GM18870 (cell line): Measurements from ENCODE around the gene TPX2.
"Not testable (repeated sequence)": the region's sequence is repeated elsewhere in the genome, so short reads cannot be mapped to it uniquely, and the experiment has no call there.

Source experiments
- ATAC-seq: cut with Tn5 transposase; IDR thresholded peaks from one replicate; pipeline ENCODE4 v1.9.1; 2021; ENCODE audit warnings: moderate library complexity; ENCODE audit not compliant: unreplicated experiment

TPX2 gene

GRCh38 chr20:31718952-31719643 lies 20.0 kb upstream of the TPX2 start:
- ATAC-seq = no peak

GRCh38 chr20:31719644-31720485 lies 19.2 kb upstream of the TPX2 start:
- no peak for ATAC-seq

DNA sequence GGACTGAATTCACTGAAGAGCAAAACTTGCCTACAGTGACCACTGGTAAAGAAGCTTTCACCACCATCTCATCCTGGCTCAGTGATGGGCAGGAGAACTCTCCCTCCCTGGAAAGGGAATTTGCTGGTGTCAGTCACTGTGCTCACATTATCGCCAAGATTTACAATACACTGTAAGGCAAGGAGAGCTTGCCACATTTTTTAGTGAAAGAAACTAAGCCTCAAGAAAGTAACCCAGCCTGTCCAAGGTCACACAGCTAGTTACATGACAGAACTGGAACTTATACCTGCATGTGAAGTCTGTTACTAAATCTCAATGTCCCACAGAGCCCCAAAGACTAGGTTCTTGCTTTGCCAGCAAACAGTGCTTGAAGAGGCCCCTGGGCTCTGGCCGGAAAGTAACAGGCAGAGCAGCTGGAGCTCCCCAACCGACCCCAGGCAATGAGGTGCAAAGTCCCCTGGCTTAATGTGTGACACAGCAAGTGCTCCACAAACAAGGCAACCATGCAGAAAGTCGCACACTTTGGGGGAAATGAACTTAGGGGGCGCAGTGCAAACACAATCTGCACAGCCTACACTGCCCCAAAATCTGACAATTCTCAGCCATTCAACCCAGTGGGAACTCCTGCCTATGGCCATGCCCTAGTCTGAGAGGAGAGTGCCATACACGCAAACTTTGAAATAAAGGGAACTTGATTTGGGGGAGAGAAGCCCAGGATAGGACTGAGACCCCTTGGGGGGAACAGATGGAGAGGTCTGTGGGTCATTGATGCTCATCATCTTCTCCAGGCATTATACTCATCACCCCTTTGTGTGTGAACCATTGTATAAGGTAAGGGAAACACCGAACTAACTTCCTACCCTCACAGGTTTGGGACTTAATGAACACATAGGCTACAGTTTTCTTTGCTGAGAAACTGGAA lies 18.3 kb upstream of the TPX2 start:
- no peak for ATAC-seq

GRCh38 chr20:31721408-31722256 lies 17.5 kb upstream of the TPX2 start:
- ATAC-seq = no peak

DNA sequence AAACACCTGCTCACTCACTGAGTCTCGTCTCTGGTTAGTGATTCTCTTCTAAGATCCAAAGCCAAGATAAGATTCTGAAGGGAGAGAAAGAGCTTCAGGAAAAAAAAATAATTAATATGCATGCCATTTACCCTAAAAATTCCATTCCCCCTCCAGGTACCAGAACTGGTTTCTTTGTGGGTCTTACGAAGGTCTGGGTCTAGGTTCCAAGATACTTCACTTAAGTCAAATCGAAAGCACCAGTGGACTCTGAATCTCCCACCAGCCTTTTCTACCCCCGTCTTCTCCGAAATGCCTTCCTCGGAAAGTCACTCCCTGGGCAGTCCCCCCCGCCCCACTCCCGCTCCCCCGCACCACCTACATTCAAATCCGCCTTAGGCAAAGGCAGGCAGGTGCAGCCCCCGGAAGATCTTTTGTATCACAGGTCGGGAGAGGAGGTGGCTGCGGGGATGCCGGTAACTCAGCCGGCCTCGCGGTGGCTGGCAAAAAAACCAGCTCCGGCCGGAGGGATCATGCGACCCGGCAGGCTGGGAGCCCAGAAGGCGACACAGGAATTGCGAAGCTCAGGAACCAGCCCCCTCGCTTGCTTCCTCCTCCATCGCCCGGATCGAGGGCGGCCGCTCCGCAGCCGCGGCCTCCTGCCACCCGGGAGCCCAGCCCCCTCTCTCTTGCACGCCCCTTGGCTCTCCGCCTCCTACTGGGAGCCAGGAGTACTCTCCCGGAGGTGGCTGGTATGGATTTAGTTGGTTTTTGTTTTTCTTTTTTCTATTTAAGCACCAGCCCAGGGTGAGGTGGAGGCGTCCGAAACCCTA lies 16.6 kb upstream of the TPX2 start, which contains the start of gene BCL2L1:
Gene BCL2L1, minus strand, starts transcription at position 612 of the 812 bp plus-strand sequence. CDS start 650 bp downstream, outside the sequence.
- ATAC-seq = peak; percentile 8

- ATAC-seq = peak; percentile 21
Measured at GRCh38 chr20:31723069-31723318, 16.1 kb upstream of the TPX2 start.

GRCh38 chr20:31723319-31724078 lies 15.6 kb upstream of the TPX2 start:
- peak; percentile 71 for ATAC-seq

GRCh38 chr20:31731321-31731717 lies 7.8 kb upstream of the TPX2 start:
- no peak for ATAC-seq

DNA sequence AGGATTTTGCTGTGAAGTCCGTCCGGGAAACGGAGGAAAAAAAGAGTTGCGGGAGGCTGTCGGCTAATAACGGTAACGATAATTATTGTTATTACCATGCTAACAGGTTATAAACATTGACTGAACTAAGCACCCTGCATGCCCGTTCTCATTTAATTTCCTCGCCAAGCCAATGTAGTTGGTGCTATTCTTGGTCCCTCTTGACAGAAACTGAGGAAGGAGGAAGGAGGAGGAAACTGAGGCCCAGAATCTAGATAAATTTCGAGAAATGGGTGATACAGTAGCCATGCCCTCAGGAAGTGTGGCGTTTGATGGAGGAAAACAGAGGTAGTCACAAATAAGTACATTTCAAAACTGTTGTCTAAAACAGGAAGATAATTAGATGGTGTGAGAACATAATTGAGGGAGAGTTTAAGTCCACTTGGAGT lies 474 bp downstream of the TPX2 start:
- ATAC-seq = no peak

DNA sequence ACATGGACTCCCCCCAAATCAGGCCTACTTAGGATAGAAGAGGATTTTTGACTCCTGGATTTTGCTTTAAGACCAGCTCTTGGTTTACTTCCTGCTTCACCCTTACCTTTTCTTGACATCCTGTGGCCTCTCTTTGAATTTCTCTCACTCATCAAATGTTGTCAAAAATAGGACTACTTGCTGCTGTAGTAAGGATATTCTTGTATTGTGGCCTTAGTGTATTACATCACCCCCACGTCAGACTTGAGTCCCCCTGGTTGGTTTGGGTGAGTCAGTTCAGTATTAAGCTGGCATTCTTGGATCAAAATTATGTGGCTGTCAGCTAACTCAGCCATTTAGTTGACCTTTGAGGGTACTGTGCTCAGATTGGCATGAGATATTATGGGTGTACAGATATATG lies 1.1 kb downstream of the TPX2 start:
- ATAC-seq = no peak

GRCh38 chr20:31740656-31741323 lies 1.7 kb downstream of the TPX2 start:
- ATAC-seq = no peak

- ATAC-seq = no peak
Measured at GRCh38 chr20:31746068-31746878, 7.2 kb downstream of the TPX2 start.

DNA sequence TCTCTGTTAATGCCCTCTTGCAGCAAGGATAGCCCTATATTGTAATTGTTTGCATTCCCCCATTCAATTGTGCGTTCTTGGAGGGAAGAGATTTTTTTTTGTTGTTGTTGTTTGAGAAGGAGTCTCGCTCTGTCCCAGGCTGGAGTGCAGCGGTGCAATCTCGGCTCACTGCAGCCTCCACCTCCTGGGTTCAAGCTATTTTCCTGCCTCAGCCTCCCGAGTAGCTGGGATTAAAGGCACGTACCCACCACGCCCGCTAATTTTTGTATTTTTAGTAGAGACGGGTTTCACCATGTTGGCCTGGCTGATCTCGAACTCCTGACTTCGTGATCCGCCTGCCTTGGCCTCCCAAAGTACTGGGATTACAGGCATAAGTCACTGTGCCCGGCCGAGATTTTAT lies 7.9 kb downstream of the TPX2 start:
- not testable (repeated sequence) for ATAC-seq

- no peak for ATAC-seq
Measured at GRCh38 chr20:31747640-31748039, 8.6 kb downstream of the TPX2 start.

DNA sequence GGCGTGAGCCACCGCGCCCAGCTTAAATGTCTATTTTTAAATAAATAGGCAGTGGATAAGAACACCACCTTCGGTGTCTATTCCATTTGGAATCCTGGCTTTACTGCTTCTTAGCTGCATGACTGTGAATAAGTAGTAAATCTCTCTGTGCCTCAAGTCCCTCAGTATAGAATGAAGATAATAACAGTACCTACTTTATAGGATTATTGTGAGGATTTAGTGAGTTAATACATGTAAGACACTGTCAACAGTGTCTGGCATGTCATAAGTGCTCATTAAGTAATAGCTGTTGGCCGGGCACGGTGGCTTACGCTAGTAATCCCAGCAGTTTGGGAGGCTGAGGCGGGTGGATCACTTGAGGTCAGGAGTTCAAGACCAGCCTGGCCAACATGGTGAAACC lies 10.1 kb downstream of the TPX2 start:
- ATAC-seq = no peak

GRCh38 chr20:31751126-31751525 lies 12.0 kb downstream of the TPX2 start:
- ATAC-seq = no peak

GRCh38 chr20:31757254-31757653 lies 18.2 kb downstream of the TPX2 start:
- ATAC-seq = no peak

DNA sequence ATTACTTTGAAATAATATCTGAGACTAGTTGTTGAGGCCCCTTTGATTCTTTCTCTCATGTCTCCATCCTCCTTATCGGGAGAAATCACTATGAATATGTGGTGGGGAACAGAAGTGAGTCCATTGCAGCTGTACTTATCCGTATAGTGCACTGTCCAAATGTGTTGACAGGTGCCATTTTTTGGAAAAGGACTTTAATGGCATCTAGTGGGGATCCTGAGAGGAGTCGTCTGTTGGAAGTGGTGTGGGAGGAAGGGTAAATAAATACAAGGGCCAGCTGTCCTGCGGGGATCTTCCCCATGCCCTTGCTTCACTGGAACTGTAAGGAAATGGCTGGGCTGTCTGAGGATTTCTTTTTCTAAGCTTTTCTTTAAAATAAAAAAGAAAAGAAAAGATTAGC lies 19.4 kb downstream of the TPX2 start:
- ATAC-seq = no peak
